Skeletal muscle satellite cell (primary cell): ENCODE data around the gene FOSL1.

Experiments
- H3K27me3 ChIP-seq: 2 replicates; pipeline ENCODE4 v1.7.0; 2013; ENCODE audit warnings: low read length; ENCODE audit not compliant: control insufficient read depth, insufficient read depth
- H3K36me3 ChIP-seq: 2 replicates; pipeline ENCODE4 v1.7.0; 2013; ENCODE audit warnings: mild to moderate bottlenecking, control low read depth, low read length; ENCODE audit not compliant: insufficient read depth
- H3K4me1 ChIP-seq: 2 replicates; pipeline ENCODE4 v1.7.0; 2013; ENCODE audit warnings: low read length; ENCODE audit not compliant: control insufficient read depth, insufficient read depth
- H3K4me2 ChIP-seq: 2 replicates; pipeline ENCODE4 v1.7.0; 2013; ENCODE audit warnings: mild to moderate bottlenecking, low read length
- H3K4me3 ChIP-seq: 2 replicates; pipeline ENCODE4 v1.7.0; 2013; ENCODE audit warnings: low read length
- H3K9ac ChIP-seq: 2 replicates; pipeline ENCODE4 v1.7.0; 2013; ENCODE audit warnings: mild to moderate bottlenecking, low read depth, low read length, moderate library complexity
- H3K9me3 ChIP-seq: replicated peaks from 2 replicates; pipeline ENCODE4 v1.7.0; 2013; ENCODE audit warnings: mild to moderate bottlenecking, control low read depth, low read length

Gene FOSL1

DNA sequence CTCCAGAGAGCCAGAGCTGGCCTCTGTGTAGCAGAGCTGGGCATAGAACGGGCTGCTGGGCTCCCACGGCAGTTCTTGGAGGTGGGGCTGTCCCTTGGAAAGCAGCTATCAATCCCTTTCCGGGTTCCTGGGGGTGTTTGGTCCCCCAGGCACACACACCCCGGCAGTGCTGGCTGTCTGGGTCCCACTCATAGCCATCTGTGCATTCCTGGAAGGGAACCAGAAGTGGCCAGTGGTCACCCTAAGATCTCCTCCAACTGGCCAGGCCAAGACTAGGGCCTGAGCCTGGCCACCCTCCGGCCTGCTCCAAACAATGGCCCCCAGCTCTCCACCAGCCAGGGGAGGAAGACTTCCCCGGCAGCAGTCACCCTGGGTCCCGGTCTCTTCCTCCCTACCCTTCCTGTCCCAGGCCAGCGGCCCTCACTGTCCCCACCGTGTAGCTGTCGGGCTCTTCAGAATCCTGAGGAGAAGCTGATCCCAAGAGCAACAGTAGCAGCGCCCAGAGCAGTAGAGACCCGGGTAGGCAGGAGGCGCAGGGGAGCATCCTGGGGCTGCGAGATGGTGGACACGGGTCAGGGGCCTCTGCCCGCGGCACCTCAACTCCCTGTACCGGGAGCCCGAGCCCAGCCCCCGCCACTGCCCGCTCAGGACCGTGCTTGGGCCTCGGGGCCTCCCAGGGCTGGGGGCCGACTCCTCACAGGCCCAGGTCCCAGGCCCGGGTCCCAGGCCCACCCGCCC lies 28.2 kb downstream of the FOSL1 start:
- Histone ChIP-seq H3K9me3 (no peaks in the 10 kb centered on the region), H3K4me1 (peaks cover 26% of the 10 kb centered on the region), H3K36me3 (peaks cover 43% of the 10 kb centered on the region), H3K4me2 (peak overlapping the region; percentile 93), H3K4me3 (peak overlapping the region; percentile 81), H3K9ac (peak overlapping the region; percentile 92), H3K27me3 (no peaks in the 10 kb centered on the region)

DNA sequence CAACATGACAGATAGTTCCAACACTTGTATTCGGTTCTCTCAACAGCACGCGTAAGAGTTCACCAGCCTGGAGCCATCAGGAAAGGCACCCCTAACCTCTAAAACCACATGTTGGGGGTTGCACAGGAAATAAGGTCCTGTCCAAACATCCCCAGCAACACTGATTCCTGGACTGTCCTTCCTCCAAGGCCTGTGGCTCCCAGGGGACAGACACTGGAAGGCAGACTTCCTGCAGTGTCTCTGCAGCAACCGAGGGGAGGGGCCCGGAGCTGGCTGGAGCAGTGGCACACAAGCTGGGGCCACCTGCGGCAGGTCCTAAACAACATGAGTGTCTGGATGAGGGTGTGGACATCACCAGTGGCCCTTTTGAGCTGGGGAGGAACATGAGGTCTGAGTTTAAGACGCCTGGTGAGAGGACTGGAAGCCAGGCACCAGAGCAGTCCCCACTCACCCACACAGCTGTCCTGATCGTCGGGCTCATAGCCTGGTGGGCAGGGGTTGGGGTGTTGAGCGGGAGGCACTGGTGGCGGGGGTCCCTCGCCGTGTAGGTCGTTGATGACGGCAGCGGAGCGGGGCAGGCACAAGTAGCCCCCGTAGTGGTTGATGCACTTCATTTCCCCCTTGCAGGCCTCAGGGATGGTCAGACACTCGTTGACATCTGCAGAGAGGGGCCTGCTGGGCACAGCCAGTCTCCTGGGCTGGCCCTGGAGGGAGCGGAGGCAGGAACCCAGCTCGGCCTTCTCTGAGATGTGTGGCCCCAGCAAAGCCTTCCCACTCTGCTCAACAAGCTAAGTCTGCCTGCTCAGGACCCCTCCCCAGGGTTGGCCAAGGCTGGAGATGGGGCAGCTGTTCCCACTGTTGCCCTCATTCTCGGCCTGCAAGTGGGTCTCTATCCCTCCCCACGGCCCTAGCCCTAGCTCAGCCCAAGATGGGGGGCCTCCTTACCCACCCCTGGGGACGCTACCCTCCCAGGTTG lies 29.2 kb downstream of the FOSL1 start:
- Histone ChIP-seq H3K4me2 (peak overlapping the region; percentile 93), H3K4me3 (peak overlapping the region; percentile 81), H3K9me3 (no peaks in the 10 kb centered on the region), H3K4me1 (peaks cover 26% of the 10 kb centered on the region), H3K27me3 (no peaks in the 10 kb centered on the region), H3K9ac (peak overlapping the region; percentile 92), H3K36me3 (peaks cover 49% of the 10 kb centered on the region)

- peak overlapping the region; percentile 92 for H3K9ac ChIP-seq
- H3K27me3 ChIP-seq: no peaks in the 10 kb centered on the region
- no peaks in the 10 kb centered on the region for H3K9me3 ChIP-seq
- peaks cover 26% of the 10 kb centered on the region for H3K4me1 ChIP-seq
- H3K4me3 ChIP-seq: no peak overlapping the region
- H3K36me3 ChIP-seq: peaks cover 56% of the 10 kb centered on the region
- H3K4me2 ChIP-seq: peak overlapping the region; percentile 93
Measured at GRCh38 chr11:65870307-65870658, 29.9 kb downstream of the FOSL1 start.

GRCh38 chr11:65869643-65870306 lies 30.4 kb downstream of the FOSL1 start:
- Histone ChIP-seq H3K4me3 (no peak overlapping the region), H3K27me3 (no peaks in the 10 kb centered on the region), H3K36me3 (peaks cover 61% of the 10 kb centered on the region), H3K9me3 (no peaks in the 10 kb centered on the region), H3K4me1 (peaks cover 26% of the 10 kb centered on the region), H3K4me2 (peak overlapping the region; percentile 93), H3K9ac (no peak overlapping the region)

DNA sequence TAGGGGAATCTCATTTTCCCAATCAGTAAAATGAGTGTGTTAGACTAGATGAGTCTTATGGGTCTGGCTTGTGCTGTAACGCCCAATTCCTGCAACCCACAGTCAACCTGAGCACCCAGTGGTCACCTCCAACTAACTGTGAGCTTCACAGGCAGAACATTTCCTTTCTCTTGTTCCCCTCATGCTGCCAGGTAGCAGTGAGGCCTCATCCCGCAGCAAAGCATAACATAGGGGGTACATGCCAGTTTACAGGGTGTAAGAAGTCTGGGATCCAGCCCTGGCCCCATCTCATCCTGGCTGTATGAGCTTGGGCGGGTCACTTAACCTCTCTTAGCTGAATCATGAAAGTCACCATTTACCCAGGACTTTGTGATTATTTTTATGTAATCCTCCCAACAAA lies 31.3 kb downstream of the FOSL1 start:
- Histone ChIP-seq H3K4me2 (no peak overlapping the region), H3K4me1 (peaks cover 26% of the 10 kb centered on the region), H3K4me3 (no peak overlapping the region), H3K36me3 (peaks cover 70% of the 10 kb centered on the region), H3K9ac (no peak overlapping the region), H3K27me3 (no peaks in the 10 kb centered on the region), H3K9me3 (no peaks in the 10 kb centered on the region)

- Histone ChIP-seq H3K4me2 (no peak overlapping the region), H3K4me3 (no peak overlapping the region), H3K27me3 (no peaks in the 10 kb centered on the region), H3K4me1 (peaks cover 23% of the 10 kb centered on the region), H3K9ac (no peak overlapping the region), H3K9me3 (no peaks in the 10 kb centered on the region), H3K36me3 (peaks cover 77% of the 10 kb centered on the region)
Measured at GRCh38 chr11:65868076-65868667, 32.0 kb downstream of the FOSL1 start.

DNA sequence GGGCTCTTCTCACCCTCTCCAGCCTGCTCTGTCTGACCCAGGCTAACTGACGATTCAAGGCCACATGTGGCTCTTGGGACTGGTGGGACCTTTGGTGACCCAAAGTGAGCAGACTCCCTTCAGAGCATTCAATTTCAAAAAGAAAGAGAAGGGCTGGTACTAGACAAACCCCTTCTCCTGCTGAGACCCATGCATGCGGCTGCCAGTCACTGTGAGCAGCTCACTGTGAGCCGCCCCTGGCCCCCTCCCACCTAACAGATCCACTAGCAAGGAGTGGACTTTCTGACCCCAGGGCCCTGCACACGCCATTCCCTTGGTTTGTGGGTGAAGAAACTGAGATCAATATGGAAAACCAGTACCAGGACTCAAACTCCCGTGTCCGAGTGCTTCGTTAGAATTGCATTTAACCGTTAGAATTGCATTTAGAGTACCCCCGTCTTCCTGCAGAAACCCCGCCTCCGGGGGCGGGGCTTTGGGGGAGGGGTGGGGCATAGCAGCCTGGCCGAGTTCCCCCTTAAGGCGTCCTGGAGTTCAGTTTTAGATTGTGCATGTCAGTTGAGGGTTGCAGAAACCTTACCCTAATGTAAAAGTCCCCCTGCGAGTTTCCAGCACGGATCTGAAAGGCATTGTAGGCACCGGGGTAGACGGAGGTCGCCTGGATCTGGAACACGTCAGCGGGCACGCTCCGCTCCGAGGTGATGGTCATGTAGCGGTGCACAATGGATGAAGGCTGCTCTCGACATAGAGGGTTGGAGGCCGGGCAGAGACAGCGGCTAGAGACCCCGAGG lies 32.7 kb downstream of the FOSL1 start:
- no peaks in the 10 kb centered on the region for H3K9me3 ChIP-seq
- H3K9ac ChIP-seq: no peak overlapping the region
- no peak overlapping the region for H3K4me2 ChIP-seq
- peaks cover 84% of the 10 kb centered on the region for H3K36me3 ChIP-seq
- no peaks in the 10 kb centered on the region for H3K27me3 ChIP-seq
- H3K4me3 ChIP-seq: no peak overlapping the region
- peaks cover 30% of the 10 kb centered on the region for H3K4me1 ChIP-seq

DNA sequence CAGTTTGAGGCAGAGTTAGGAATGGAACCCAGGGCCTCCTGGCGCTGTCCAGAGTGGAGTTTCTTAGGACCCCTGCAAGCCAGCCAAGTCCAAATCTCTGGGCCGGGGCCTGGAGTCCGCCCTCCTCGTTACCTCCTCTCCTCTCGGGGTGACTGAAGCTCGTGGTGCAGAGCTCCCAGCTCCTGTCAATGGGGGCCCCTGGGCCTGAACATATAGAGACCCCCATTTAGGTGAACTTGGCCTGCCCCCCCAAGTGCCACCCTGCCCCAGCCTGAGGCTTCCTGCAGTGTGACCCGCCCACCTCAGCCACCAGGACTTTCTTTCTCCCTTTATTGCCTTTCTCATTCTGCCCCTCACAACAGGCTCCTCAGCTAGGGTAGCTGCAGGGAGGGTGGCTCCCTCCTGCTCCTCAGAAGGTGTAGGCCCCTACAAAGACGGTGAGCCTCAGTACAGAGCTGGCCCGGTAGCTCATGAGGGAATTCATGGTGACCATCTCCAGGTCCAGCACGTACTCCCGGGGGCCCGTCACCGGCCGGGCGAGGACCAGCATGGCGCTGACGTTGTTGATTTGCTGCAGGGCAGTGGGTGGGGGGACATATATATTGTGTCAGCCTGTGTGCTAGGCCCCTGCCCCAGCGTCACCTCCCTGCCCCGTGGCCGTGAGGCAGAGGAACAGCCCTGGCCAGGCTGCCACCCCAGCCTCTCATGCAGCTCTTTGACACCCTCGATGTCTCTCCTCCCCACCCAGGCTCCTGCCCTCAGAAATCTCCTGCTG lies 33.5 kb downstream of the FOSL1 start:
- Histone ChIP-seq H3K4me1 (peaks cover 33% of the 10 kb centered on the region), H3K36me3 (peaks cover 92% of the 10 kb centered on the region), H3K27me3 (no peaks in the 10 kb centered on the region), H3K4me2 (no peak overlapping the region), H3K4me3 (no peak overlapping the region), H3K9ac (no peak overlapping the region), H3K9me3 (no peaks in the 10 kb centered on the region)

- Histone ChIP-seq H3K4me2 (no peak overlapping the region), H3K27me3 (no peaks in the 10 kb centered on the region), H3K4me1 (peaks cover 28% of the 10 kb centered on the region), H3K4me3 (no peak overlapping the region), H3K36me3 (peaks cover 88% of the 10 kb centered on the region), H3K9ac (no peak overlapping the region), H3K9me3 (no peaks in the 10 kb centered on the region)
Measured at GRCh38 chr11:65865550-65866172, 34.5 kb downstream of the FOSL1 start.
